OCI-LY1 (cell line): ENCODE data around the gene ARMC7.

Experiments used
- H2AFZ ChIP-seq: fragments of 200-600 bp; sonication (generic), shearing (Covaris generic); 2 replicates; pipeline ENCODE4 v1.6.0; 2014; ENCODE audit warnings: antibody characterized with exemption, mild to moderate bottlenecking, low read length
- H3F3A ChIP-seq: fragments of 200-600 bp; sonication (generic), shearing (Covaris generic); 2 replicates; pipeline ENCODE4 v1.6.0; 2014; ENCODE audit warnings: mild to moderate bottlenecking, antibody characterized with exemption, low read length, moderate library complexity; ENCODE audit not compliant: insufficient read depth
- H3K27ac ChIP-seq: fragments of 200-600 bp; sonication (generic); 2 replicates; pipeline ENCODE4 v1.5.1; 2014; ENCODE audit warnings: low read length, mixed run types, mild to moderate bottlenecking, low read depth; ENCODE audit not compliant: poor library complexity, severe bottlenecking
- H3K27me3 ChIP-seq: fragments of 200-600 bp; sonication (generic); 2 replicates; pipeline ENCODE4 v1.6.0; 2014; ENCODE audit warnings: antibody characterized with exemption, mild to moderate bottlenecking, low read length, moderate library complexity; ENCODE audit not compliant: insufficient read depth
- H3K36me3 ChIP-seq: fragments of 200-600 bp; sonication (generic); 2 replicates; pipeline ENCODE4 v1.6.1; 2014; ENCODE audit warnings: mild to moderate bottlenecking, antibody characterized with exemption, low read length, moderate library complexity, mixed read lengths; ENCODE audit not compliant: insufficient read depth
- H3K4me1 ChIP-seq: fragments of 200-600 bp; sonication (generic); 2 replicates; pipeline ENCODE4 v1.5.1; 2014; ENCODE audit warnings: mild to moderate bottlenecking, low read length, moderate library complexity; ENCODE audit not compliant: insufficient read depth, severe bottlenecking
- H3K4me2 ChIP-seq: fragments of 200-600 bp; sonication (generic), shearing (Covaris generic); 2 replicates; pipeline ENCODE4 v1.6.1; 2014; ENCODE audit warnings: low read length
- H3K4me3 ChIP-seq: fragments of 200-600 bp; sonication (generic); 2 replicates; pipeline ENCODE4 v1.5.1; 2014; ENCODE audit warnings: low read length, low read depth, mild to moderate bottlenecking, mixed read lengths; ENCODE audit not compliant: poor library complexity, severe bottlenecking
- H3K79me2 ChIP-seq: fragments of 200-600 bp; shearing (Covaris generic); 2 replicates; pipeline ENCODE4 v1.6.1; 2016; ENCODE audit warnings: mixed run types, low read length, mixed read lengths; ENCODE audit not compliant: insufficient read depth
- H3K9ac ChIP-seq: fragments of 200-600 bp; sonication (generic), shearing (Covaris generic); 2 replicates; pipeline ENCODE4 v1.6.1; 2014; ENCODE audit warnings: mild to moderate bottlenecking, low read length, mixed read lengths
- H3K9me2 ChIP-seq: fragments of 200-600 bp; sonication (generic), shearing (Covaris generic); 2 replicates; pipeline ENCODE4 v1.6.1; 2014; ENCODE audit warnings: low read depth, mild to moderate bottlenecking, low read length, mixed read lengths
- H3K9me3 ChIP-seq: fragments of 200-600 bp; shearing (Covaris generic); 2 replicates; pipeline ENCODE4 v1.6.1; 2014; ENCODE audit warnings: low read length, mixed read lengths
- H4K20me1 ChIP-seq: fragments of 200-600 bp; sonication (generic), shearing (Covaris generic); 2 replicates; pipeline ENCODE4 v1.6.0; 2016; ENCODE audit warnings: mild to moderate bottlenecking, low read length; ENCODE audit not compliant: insufficient read depth
- EZH2 ChIP-seq: fragments of 200-600 bp; sonication (generic), shearing (Covaris generic); IDR thresholded peaks from 2 replicates; pipeline ENCODE4 v1.8.0; 2017; ENCODE audit warnings: borderline replicate concordance, mixed run types, mild to moderate bottlenecking, antibody characterized with exemption, low read length, moderate library complexity, mixed read lengths
- TF ChIP-seq, protein P1 (sequence below): fragments of 200-600 bp; sonication (generic), shearing (Covaris generic); IDR thresholded peaks from 2 replicates; pipeline ENCODE4 v1.5.1; 2017; ENCODE audit warnings: mild to moderate bottlenecking, antibody characterized with exemption, low read length, moderate library complexity, mixed read lengths

ARMC7 gene

GRCh38 chr17:75115555-75115954, 5.8 kb downstream of the ARMC7 start:
- H3K9me2 ChIP-seq = no peaks in the 10 kb centered on the region
- no peaks in the 10 kb centered on the region for H3K79me2 ChIP-seq
- TF ChIP-seq EZH2 = no peak
- TF ChIP-seq, protein P1, sequence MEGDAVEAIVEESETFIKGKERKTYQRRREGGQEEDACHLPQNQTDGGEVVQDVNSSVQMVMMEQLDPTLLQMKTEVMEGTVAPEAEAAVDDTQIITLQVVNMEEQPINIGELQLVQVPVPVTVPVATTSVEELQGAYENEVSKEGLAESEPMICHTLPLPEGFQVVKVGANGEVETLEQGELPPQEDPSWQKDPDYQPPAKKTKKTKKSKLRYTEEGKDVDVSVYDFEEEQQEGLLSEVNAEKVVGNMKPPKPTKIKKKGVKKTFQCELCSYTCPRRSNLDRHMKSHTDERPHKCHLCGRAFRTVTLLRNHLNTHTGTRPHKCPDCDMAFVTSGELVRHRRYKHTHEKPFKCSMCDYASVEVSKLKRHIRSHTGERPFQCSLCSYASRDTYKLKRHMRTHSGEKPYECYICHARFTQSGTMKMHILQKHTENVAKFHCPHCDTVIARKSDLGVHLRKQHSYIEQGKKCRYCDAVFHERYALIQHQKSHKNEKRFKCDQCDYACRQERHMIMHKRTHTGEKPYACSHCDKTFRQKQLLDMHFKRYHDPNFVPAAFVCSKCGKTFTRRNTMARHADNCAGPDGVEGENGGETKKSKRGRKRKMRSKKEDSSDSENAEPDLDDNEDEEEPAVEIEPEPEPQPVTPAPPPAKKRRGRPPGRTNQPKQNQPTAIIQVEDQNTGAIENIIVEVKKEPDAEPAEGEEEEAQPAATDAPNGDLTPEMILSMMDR = no peak
- no peaks in the 10 kb centered on the region for H3K27me3 ChIP-seq
- no peaks in the 10 kb centered on the region for H4K20me1 ChIP-seq
- H3K4me2 ChIP-seq = no peak overlapping the region
- no peak overlapping the region for H2AFZ ChIP-seq
- H3K4me1 ChIP-seq = peaks cover 30% of the 10 kb centered on the region
- no peaks in the 10 kb centered on the region for H3K9me3 ChIP-seq
- H3K9ac ChIP-seq = no peak overlapping the region
- no peak overlapping the region for H3K4me3 ChIP-seq
- H3K36me3 ChIP-seq = peaks cover 23% of the 10 kb centered on the region
- H3F3A ChIP-seq = 0 out of 2 replicates have a peak, but pooled peaks cover 5% of the 10 kb centered on the region
- no peak overlapping the region for H3K27ac ChIP-seq

DNA sequence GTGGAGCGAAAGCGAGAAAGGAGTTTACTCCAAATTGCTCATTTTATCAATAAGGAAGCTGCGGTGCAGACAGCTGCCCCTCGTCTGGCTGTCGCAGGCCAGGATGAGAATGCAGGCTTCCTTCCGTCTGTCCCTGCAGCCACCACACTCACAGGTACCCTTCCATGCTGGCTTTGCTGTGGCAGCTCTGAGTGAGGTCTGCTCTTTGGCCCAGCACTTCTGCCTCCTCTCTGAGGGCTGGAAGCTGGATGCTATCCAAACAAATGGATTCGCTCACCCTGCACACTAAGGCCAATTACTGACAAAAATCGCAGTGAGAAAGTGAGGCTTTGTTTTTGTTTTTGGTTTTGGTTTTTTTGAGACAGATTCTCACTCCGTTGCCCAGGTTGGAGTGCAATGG, 7.0 kb downstream of the ARMC7 start:
- H3K36me3 ChIP-seq = peaks cover 27% of the 10 kb centered on the region
- no peaks in the 10 kb centered on the region for H3K79me2 ChIP-seq
- H3K4me1 ChIP-seq = peaks cover 18% of the 10 kb centered on the region
- no peak overlapping the region for H3K9ac ChIP-seq
- no peak overlapping the region for H3K27ac ChIP-seq
- no peak overlapping the region for H3K4me2 ChIP-seq
- no peaks in the 10 kb centered on the region for H3K9me3 ChIP-seq
- no peak for TF ChIP-seq EZH2
- TF ChIP-seq, protein P1 = no peak
- no peak overlapping the region for H2AFZ ChIP-seq
- no peaks in the 10 kb centered on the region for H3K9me2 ChIP-seq
- no peaks in the 10 kb centered on the region for H3K27me3 ChIP-seq
- 0 out of 2 replicates have a peak, but pooled peaks cover 3% of the 10 kb centered on the region for H3F3A ChIP-seq
- H3K4me3 ChIP-seq = no peak overlapping the region
- H4K20me1 ChIP-seq = no peaks in the 10 kb centered on the region

GRCh38 chr17:75118307-75118706, 8.5 kb downstream of the ARMC7 start:
- Histone ChIP-seq H3K79me2 (no peaks in the 10 kb centered on the region), H3K9me3 (no peaks in the 10 kb centered on the region), H3K4me2 (no peak overlapping the region), H4K20me1 (no peaks in the 10 kb centered on the region), H3F3A (no peaks in the 10 kb centered on the region), H3K4me1 (peaks cover 15% of the 10 kb centered on the region), H3K4me3 (no peak overlapping the region), H3K9ac (no peak overlapping the region), H3K36me3 (peaks cover 27% of the 10 kb centered on the region), H2AFZ (no peak overlapping the region), H3K9me2 (no peaks in the 10 kb centered on the region), H3K27ac (no peak overlapping the region), H3K27me3 (no peaks in the 10 kb centered on the region)
- TF ChIP-seq, protein P1 = no peak
- no peak for TF ChIP-seq EZH2
